K562 (cell line): ENCODE data around the gene UBE2J2. TPM values are rescaled to one million over a fixed set of nuclear protein-coding genes. Genes with fewer than 3 reads are reported as not detected.

Experiments used
- DIDO1 ChIP-seq: fragments of 450-650 bp; IDR thresholded peaks from 2 replicates; pipeline ENCODE4 v1.6.1; 2016; ENCODE audit warnings: low read depth, missing biosample characterization, missing genetic modification characterization
- FUS ChIP-seq: fragments of 200-400 bp; formaldehyde crosslinking; optimal IDR thresholded peaks from 2 replicates; pipeline ENCODE3; 2017; ENCODE audit warnings: low read depth, low read length
- HDAC6 ChIP-seq: IDR thresholded peaks from 2 replicates; pipeline ENCODE4 v1.6.1; 2012; ENCODE audit warnings: low read depth, mild to moderate bottlenecking, control low read depth, inconsistent platforms, low read length, moderate library complexity
- HNRNPK ChIP-seq: fragments of 200-400 bp; formaldehyde crosslinking; IDR thresholded peaks from one replicate; pipeline ENCODE4 v1.6.1; 2018; ENCODE audit warnings: mild to moderate bottlenecking, low read depth, low read length; ENCODE audit not compliant: poor library complexity, severe bottlenecking
- LEF1 ChIP-seq: fragments of 450-650 bp; IDR thresholded peaks from 2 replicates; pipeline ENCODE4 v1.6.1; 2016; ENCODE audit warnings: mild to moderate bottlenecking
- MTF1 ChIP-seq: fragments of 250-450 bp; sonication (Bioruptor Pico); IDR thresholded peaks from 2 replicates; pipeline ENCODE4 v1.9.0; 2021; ENCODE audit warnings: moderate library complexity, mild to moderate bottlenecking, inconsistent platforms, borderline replicate concordance
- TEAD1 ChIP-seq, 2 experiments: fragments of 450-650 bp in 1 of 2; sonication (generic) in 1 of 2; formaldehyde crosslinking; IDR thresholded peaks; 2 replicates each; pipeline versions ENCODE4 v1.4.0 to v1.8.0; 2020 to 2022; ENCODE audit warnings: mild to moderate bottlenecking in 2 of 2, missing genetic modification reagents in 1 of 2
- ZNF324 ChIP-seq: fragments of 250-450 bp; sonication (Bioruptor Pico); IDR thresholded peaks from 2 replicates; pipeline ENCODE4 v1.4.0; 2020; ENCODE audit warnings: mild to moderate bottlenecking
- polyA plus RNA-seq, 8 experiments: library from polyadenylated mRNA; depleted of rRNA in 4 of 8; stranded (reverse) in 5 of 8; unstranded in 3 of 8; fragments of >200 nt; fragmentation: Nextera tagmentation in 2 of 8; fragmentation: Illumina TruSeq in 1 of 8; extraction: Ambion mirVana in 2 of 8; extraction: Trizol in 1 of 8; gene quantifications; 2 replicates each; pipeline versions ENCODE4 v1.2.1 to v1.2.3, GENCODE V29; 2011 to 2014; ENCODE audit warnings: inconsistent platforms in 1 of 8, missing spikeins in 1 of 8
- total RNA-seq, 7 experiments: library from RNA; depleted of rRNA in 6 of 7; stranded (reverse); fragments of >200 nt in 6 of 7; fragmentation: Illumina TruSeq in 2 of 7; extraction: Trizol in 2 of 7; gene quantifications; 2 replicates each; pipeline versions ENCODE4 v1.2.1 to v1.2.3, GENCODE V29; 2011 to 2021; ENCODE audit warnings: low replicate concordance in 1 of 7
- TF ChIP-seq, protein P1 (sequence below): sonication (generic); formaldehyde crosslinking; IDR thresholded peaks from 2 replicates; pipeline ENCODE4 v1.8.0; 2022; ENCODE audit warnings: mild to moderate bottlenecking, missing genetic modification reagents
- TF ChIP-seq, protein P2 (sequence below): sonication (generic); formaldehyde crosslinking; IDR thresholded peaks from 2 replicates; pipeline ENCODE4 v1.8.1; 2023; ENCODE audit warnings: mild to moderate bottlenecking, missing genetic modification reagents
- TF ChIP-seq, protein P3 (sequence below): fragments of 450-650 bp; IDR thresholded peaks from 2 replicates; pipeline ENCODE4 v1.6.1; 2018; ENCODE audit warnings: mild to moderate bottlenecking, low read depth; ENCODE audit not compliant: partially characterized antibody
- TF ChIP-seq, protein P4 (sequence below): sonication (generic); formaldehyde crosslinking; IDR thresholded peaks from 2 replicates; pipeline ENCODE4 v1.4.0; 2020; ENCODE audit warnings: mild to moderate bottlenecking, missing genetic modification reagents
- TF ChIP-seq, protein P5 (sequence below): fragments of 250-450 bp; sonication (Bioruptor Pico); IDR thresholded peaks from 2 replicates; pipeline ENCODE4 v1.8.0; 2022; ENCODE audit warnings: moderate library complexity, mild to moderate bottlenecking, inconsistent platforms

UBE2J2 gene
- total and polyA plus RNA-seq, 9 of the 15 experiments (the other 6 are each of a cell fraction or from before 2014, with no cell fraction given) = 0.93 to 112 (median 75.5) TPM

DNA sequence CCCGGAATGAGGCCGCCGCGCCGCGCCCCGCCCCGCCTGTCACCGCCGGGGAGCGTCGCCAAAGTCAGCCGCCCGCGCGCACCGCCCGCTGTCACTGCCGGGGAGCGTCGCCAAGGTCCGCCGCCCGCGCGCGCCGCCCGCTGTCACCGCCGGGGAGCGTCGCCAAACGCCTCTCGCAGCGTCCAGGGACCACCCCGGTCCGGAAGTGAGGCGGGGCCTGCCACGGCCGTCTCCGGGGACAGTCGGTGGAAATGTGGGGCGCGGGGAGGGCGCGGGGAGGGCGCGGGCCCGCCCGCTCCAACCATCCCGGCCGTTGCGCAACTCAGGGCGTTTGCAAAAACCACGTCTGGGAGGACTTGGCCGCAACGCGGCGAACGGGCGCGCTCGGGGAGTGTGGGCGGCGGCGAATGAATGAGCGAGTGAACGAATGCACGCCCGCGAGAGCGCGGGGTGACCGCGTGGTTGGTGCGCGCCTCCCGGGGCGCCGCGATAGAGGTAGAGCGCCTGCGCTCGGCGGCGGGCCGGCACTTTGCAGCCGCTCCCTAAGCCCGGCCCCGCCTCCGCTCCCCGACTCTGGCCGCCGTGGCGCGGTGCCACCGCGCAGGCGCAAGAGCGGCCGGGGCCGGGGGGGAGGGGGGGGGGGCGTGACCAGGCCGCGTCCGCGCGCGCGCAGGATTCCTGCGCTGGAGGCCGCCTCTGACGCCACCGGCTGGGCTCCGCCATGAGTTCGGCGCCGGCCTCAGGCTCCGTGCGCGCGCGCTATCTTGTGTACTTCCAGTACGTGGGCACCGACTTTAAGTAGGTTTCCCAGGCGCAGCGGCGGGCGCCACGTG, 34.5 kb upstream of the UBE2J2 start, which contains the start of the genes ACAP3 and PUSL1 (continued):
- TF ChIP-seq, protein P1, sequence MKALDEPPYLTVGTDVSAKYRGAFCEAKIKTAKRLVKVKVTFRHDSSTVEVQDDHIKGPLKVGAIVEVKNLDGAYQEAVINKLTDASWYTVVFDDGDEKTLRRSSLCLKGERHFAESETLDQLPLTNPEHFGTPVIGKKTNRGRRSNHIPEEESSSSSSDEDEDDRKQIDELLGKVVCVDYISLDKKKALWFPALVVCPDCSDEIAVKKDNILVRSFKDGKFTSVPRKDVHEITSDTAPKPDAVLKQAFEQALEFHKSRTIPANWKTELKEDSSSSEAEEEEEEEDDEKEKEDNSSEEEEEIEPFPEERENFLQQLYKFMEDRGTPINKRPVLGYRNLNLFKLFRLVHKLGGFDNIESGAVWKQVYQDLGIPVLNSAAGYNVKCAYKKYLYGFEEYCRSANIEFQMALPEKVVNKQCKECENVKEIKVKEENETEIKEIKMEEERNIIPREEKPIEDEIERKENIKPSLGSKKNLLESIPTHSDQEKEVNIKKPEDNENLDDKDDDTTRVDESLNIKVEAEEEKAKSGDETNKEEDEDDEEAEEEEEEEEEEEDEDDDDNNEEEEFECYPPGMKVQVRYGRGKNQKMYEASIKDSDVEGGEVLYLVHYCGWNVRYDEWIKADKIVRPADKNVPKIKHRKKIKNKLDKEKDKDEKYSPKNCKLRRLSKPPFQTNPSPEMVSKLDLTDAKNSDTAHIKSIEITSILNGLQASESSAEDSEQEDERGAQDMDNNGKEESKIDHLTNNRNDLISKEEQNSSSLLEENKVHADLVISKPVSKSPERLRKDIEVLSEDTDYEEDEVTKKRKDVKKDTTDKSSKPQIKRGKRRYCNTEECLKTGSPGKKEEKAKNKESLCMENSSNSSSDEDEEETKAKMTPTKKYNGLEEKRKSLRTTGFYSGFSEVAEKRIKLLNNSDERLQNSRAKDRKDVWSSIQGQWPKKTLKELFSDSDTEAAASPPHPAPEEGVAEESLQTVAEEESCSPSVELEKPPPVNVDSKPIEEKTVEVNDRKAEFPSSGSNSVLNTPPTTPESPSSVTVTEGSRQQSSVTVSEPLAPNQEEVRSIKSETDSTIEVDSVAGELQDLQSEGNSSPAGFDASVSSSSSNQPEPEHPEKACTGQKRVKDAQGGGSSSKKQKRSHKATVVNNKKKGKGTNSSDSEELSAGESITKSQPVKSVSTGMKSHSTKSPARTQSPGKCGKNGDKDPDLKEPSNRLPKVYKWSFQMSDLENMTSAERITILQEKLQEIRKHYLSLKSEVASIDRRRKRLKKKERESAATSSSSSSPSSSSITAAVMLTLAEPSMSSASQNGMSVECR (CRISPR knock-in tag) = peak; percentile 93
- TF ChIP-seq HDAC6 (no peak), FUS (peak; percentile 94), MTF1 (CRISPR knock-in tag) (no peak), TEAD1 (CRISPR knock-in tag; IDR thresholded peaks at IDR 0.05) (peak in 1 of 2 experiments; percentile 28; a peak in 1 of 4 replicates), ZNF324 (CRISPR knock-in tag) (no peak), HNRNPK (peak; percentile 65), DIDO1 (tag) (no peak), LEF1 (no peak)
- TF ChIP-seq, protein P2, sequence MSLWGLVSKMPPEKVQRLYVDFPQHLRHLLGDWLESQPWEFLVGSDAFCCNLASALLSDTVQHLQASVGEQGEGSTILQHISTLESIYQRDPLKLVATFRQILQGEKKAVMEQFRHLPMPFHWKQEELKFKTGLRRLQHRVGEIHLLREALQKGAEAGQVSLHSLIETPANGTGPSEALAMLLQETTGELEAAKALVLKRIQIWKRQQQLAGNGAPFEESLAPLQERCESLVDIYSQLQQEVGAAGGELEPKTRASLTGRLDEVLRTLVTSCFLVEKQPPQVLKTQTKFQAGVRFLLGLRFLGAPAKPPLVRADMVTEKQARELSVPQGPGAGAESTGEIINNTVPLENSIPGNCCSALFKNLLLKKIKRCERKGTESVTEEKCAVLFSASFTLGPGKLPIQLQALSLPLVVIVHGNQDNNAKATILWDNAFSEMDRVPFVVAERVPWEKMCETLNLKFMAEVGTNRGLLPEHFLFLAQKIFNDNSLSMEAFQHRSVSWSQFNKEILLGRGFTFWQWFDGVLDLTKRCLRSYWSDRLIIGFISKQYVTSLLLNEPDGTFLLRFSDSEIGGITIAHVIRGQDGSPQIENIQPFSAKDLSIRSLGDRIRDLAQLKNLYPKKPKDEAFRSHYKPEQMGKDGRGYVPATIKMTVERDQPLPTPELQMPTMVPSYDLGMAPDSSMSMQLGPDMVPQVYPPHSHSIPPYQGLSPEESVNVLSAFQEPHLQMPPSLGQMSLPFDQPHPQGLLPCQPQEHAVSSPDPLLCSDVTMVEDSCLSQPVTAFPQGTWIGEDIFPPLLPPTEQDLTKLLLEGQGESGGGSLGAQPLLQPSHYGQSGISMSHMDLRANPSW (CRISPR knock-in tag) = peak; percentile 84; the same call in 1 of the 2 replicates
- TF ChIP-seq, protein P3, sequence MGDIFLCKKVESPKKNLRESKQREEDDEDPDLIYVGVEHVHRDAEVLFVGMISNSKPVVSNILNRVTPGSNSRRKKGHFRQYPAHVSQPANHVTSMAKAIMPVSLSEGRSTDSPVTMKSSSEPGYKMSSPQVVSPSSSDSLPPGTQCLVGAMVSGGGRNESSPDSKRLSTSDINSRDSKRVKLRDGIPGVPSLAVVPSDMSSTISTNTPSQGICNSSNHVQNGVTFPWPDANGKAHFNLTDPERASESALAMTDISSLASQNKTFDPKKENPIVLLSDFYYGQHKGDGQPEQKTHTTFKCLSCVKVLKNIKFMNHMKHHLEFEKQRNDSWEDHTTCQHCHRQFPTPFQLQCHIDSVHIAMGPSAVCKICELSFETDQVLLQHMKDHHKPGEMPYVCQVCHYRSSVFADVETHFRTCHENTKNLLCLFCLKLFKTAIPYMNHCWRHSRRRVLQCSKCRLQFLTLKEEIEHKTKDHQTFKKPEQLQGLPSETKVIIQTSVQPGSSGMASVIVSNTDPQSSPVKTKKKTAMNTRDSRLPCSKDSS = no peak
- TF ChIP-seq, protein P4, sequence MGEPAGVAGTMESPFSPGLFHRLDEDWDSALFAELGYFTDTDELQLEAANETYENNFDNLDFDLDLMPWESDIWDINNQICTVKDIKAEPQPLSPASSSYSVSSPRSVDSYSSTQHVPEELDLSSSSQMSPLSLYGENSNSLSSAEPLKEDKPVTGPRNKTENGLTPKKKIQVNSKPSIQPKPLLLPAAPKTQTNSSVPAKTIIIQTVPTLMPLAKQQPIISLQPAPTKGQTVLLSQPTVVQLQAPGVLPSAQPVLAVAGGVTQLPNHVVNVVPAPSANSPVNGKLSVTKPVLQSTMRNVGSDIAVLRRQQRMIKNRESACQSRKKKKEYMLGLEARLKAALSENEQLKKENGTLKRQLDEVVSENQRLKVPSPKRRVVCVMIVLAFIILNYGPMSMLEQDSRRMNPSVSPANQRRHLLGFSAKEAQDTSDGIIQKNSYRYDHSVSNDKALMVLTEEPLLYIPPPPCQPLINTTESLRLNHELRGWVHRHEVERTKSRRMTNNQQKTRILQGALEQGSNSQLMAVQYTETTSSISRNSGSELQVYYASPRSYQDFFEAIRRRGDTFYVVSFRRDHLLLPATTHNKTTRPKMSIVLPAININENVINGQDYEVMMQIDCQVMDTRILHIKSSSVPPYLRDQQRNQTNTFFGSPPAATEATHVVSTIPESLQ (CRISPR knock-in tag) = no peak; the same call in 1 of the 2 replicates
- TF ChIP-seq, protein P5, sequence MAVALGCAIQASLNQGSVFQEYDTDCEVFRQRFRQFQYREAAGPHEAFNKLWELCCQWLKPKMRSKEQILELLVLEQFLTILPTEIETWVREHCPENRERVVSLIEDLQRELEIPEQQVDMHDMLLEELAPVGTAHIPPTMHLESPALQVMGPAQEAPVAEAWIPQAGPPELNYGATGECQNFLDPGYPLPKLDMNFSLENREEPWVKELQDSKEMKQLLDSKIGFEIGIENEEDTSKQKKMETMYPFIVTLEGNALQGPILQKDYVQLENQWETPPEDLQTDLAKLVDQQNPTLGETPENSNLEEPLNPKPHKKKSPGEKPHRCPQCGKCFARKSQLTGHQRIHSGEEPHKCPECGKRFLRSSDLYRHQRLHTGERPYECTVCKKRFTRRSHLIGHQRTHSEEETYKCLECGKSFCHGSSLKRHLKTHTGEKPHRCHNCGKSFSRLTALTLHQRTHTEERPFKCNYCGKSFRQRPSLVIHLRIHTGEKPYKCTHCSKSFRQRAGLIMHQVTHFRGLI (CRISPR knock-in tag) = no peak
